Kidney (tissue), 14 donors: ENCODE measurements around the gene AQP1. TPM values are rescaled to one million over a fixed set of nuclear protein-coding genes. Genes with fewer than 3 reads are reported as not detected.

Experiments
- DNase-seq, 5 donors: peaks; one replicate each; pipeline ENCODE4 v3.0.0-alpha.2; 2013 to 2020
- FAIRE-seq: peaks from 2 replicates; lab custom pipeline; 2012; peaks lifted over from hg19 to GRCh38; lab: Jason Lieb, UNC
- H3K27ac ChIP-seq, 2 donors: one replicate each; pipeline ENCODE4 v1.7.0; 2013; ENCODE audit warnings: low read depth in 2 of 2, low read length in 2 of 2, inconsistent platforms in 1 of 2
- H3K27me3 ChIP-seq: one replicate; pipeline ENCODE4 v1.7.1; 2013; ENCODE audit warnings: low read length, inconsistent platforms; ENCODE audit not compliant: control insufficient read depth, insufficient read depth
- H3K36me3 ChIP-seq, 3 donors: one replicate each; pipeline versions ENCODE4 v1.7.0 to v1.7.1; 2013; ENCODE audit warnings: low read length in 3 of 3, control low read depth in 1 of 3, inconsistent platforms in 1 of 3; ENCODE audit not compliant: insufficient read depth in 3 of 3, control insufficient read depth in 2 of 3
- H3K4me1 ChIP-seq, 3 donors: one replicate each; pipeline versions ENCODE4 v1.7.0 to v1.7.1; 2013; ENCODE audit warnings: low read length in 3 of 3, inconsistent platforms in 1 of 3, low read depth in 1 of 3; ENCODE audit not compliant: control insufficient read depth in 2 of 3, insufficient read depth in 2 of 3
- H3K4me3 ChIP-seq, 3 donors: one replicate each; pipeline versions ENCODE4 v1.7.0 to v1.8.1; 2013; ENCODE audit warnings: low read length in 3 of 3, control low read depth in 1 of 3, inconsistent platforms in 1 of 3
- H3K9ac ChIP-seq, 3 donors: one replicate each; pipeline versions ENCODE4 v1.7.0 to v1.7.1; 2013; ENCODE audit warnings: low read length in 3 of 3, control low read depth in 1 of 3, inconsistent platforms in 1 of 3
- H3K9me3 ChIP-seq, 3 donors: one replicate each; pipeline versions ENCODE4 v1.7.0 to v1.7.1; 2013; ENCODE audit warnings: low read length in 3 of 3, control low read depth in 1 of 3, inconsistent platforms in 1 of 3; ENCODE audit not compliant: control insufficient read depth in 2 of 3, insufficient read depth in 1 of 3
- intact Hi-C: fragments of 100-400 bp; cut with DNase I; formaldehyde crosslinking; loops from one replicate; pipeline ENCODE4 v1.11.1; 2022
- polyA plus RNA-seq: library from polyadenylated mRNA; stranded (reverse); fragments of 350-450 nt; fragmentation: Illumina TruSeq; extraction: RNeasy Lipid Tissue Mini Kit (QIAGEN cat#74804); gene quantifications from one replicate; pipeline ENCODE4 v1.2.3, GENCODE V29; 2014; ENCODE audit warnings: low read depth, low replicate concordance; ENCODE audit not compliant: insufficient read depth
- total RNA-seq: library from RNA; stranded (reverse); fragmentation: NEBNext Ultra II Directional; extraction: Animal tissue kit (Norgen Biotek cat#: 25700); gene quantifications from one replicate; pipeline ENCODE4 v1.2.1, GENCODE V29; 2021
- TF ChIP-seq, protein P1 (sequence below): IDR thresholded peaks from 3 replicates; pipeline ENCODE4 v1.5.1; 2012; ENCODE audit warnings: mild to moderate bottlenecking, moderate library complexity, borderline replicate concordance; ENCODE audit not compliant: insufficient read depth; ENCODE audit errors: extremely low read depth
- donor health status: control.
- donor health status: control.
- donor health status: control.
- donor health status: control.
- donor health status: control.
- donor health status: DM: yes; HTN: yes; CAD: no.
- donor health status: Normal renal cell carcinoma (clear cell type).

Gene AQP1
- total and polyA plus RNA-seq, 2 donors from 2014 or later = 291 to 617 TPM

GRCh38 chr7:30916255-30916654 lies 4.6 kb downstream of the AQP1 start:
- H3K4me3 ChIP-seq = peak overlapping the region in 2 of 3 donors; percentile 28 to 77
- peak overlapping the region in 1 of 2 donors; percentile 32 for H3K27ac ChIP-seq
- no peaks in the 10 kb centered on the region for H3K9me3 ChIP-seq
- FAIRE-seq (no peak), DNase-seq (no peak)
- peak overlapping the region in 1 of 3 donors; percentile 58 for H3K9ac ChIP-seq
- TF ChIP-seq, protein P1, sequence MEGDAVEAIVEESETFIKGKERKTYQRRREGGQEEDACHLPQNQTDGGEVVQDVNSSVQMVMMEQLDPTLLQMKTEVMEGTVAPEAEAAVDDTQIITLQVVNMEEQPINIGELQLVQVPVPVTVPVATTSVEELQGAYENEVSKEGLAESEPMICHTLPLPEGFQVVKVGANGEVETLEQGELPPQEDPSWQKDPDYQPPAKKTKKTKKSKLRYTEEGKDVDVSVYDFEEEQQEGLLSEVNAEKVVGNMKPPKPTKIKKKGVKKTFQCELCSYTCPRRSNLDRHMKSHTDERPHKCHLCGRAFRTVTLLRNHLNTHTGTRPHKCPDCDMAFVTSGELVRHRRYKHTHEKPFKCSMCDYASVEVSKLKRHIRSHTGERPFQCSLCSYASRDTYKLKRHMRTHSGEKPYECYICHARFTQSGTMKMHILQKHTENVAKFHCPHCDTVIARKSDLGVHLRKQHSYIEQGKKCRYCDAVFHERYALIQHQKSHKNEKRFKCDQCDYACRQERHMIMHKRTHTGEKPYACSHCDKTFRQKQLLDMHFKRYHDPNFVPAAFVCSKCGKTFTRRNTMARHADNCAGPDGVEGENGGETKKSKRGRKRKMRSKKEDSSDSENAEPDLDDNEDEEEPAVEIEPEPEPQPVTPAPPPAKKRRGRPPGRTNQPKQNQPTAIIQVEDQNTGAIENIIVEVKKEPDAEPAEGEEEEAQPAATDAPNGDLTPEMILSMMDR = no peak
- intact Hi-C loops = no loop called here
- peaks cover 0 to 7% (median 4%) of the 10 kb centered on the region in 3 donors for H3K4me1 ChIP-seq
- H3K36me3 ChIP-seq = peaks cover 0 to 1% (median 0%) of the 10 kb centered on the region in 3 donors
- H3K27me3 ChIP-seq = no peaks in the 10 kb centered on the region

DNA sequence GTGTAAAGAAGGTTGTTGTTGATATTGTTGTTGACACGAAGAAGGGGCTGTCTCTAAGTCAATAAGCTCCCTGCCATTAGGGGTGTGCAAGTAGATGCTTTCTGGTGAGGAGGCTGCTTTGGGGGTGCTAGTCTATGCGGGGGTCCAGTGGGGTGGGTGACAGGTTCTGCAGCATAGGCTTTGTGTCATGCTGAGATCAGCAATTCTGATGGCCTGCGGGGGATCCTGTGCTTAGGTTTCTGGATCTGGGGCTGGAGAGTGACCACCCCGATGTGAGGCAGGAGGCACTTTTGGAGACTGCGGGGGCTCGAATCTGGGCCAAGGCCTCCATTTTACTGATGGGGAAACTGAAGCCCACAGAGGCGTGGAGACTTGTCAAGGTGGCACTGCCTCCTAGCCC lies 5.1 kb downstream of the AQP1 start:
- H3K4me3 ChIP-seq = peak overlapping the region in 1 of 3 donors; percentile 77
- intact Hi-C loops = no loop called here
- TF ChIP-seq, protein P1 = no peak
- peaks cover 0 to 8% (median 4%) of the 10 kb centered on the region in 3 donors for H3K4me1 ChIP-seq
- H3K27ac ChIP-seq = no peak overlapping the region
- H3K27me3 ChIP-seq = no peaks in the 10 kb centered on the region
- H3K9me3 ChIP-seq = no peaks in the 10 kb centered on the region
- no peak for FAIRE-seq
- peaks cover 0 to 6% (median 0%) of the 10 kb centered on the region in 3 donors for H3K36me3 ChIP-seq
- no peak for DNase-seq
- no peak overlapping the region for H3K9ac ChIP-seq

GRCh38 chr7:30917216-30917893 lies 5.7 kb downstream of the AQP1 start:
- no peaks in the 10 kb centered on the region for H3K27me3 ChIP-seq
- TF ChIP-seq, protein P1 = no peak
- no peak overlapping the region for H3K9ac ChIP-seq
- H3K4me3 ChIP-seq = peak overlapping the region in 1 of 3 donors; percentile 77
- FAIRE-seq (no peak), DNase-seq (peak in 1 of 5 donors; percentile 8)
- H3K36me3 ChIP-seq = peaks cover 0 to 8% (median 0%) of the 10 kb centered on the region in 3 donors
- intact Hi-C loops = no loop called here
- no peak overlapping the region for H3K27ac ChIP-seq
- H3K9me3 ChIP-seq = no peaks in the 10 kb centered on the region
- peaks cover 0 to 9% (median 4%) of the 10 kb centered on the region in 3 donors for H3K4me1 ChIP-seq
